ENCODE results near the gene GINS3. TPM values are rescaled to one million over a fixed set of nuclear protein-coding genes. Genes with fewer than 3 reads are reported as not detected.

GINS3 gene
- total RNA-seq, 1 experiment from 2014 or later, result 7.6 TPM

DNA sequence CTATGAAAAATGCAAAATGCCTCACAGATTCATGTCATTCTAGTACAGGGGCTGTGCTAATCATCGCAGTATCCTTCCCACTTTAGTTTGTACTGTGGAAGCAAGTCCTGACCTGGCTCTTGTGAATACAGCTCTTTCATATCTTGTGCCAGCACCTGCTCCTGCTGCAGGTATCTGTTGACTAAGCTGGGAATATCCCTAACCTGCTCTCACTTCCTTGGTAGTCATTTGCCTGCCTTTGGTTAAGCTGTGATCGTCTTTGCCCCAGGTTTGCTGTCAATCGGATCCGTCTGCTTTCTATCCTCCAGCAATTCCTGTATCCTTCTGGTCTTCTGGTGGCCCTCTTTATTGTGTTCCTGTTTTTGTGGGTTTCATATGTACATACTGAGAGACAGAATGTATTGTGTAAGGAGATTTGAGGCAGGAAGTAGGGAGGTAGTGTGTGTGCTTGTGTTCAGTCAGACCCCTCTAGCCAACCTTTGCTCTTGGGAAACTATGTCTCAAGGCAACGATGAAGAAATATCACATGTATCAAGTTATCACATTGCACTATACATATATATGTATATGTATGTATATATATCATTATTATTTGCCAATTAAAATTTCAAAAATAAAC lies 7.7 kb upstream of the GINS3 start:
- no peaks in the 10 kb centered on the region for H3K36me3 ChIP-seq (ENCODE audit: control insufficient read depth, insufficient read depth, low read length)
- ATAC-seq (no peak), DNase-seq (ENCODE audit: low read depth, low spot score) (no peak)
- no peaks in the 10 kb centered on the region for H3K27me3 ChIP-seq (ENCODE audit: control insufficient read depth, insufficient read depth, low read length)
- no peak for TF ChIP-seq SIN3A (IDR thresholded peaks at IDR 0.05; ENCODE audit: borderline replicate concordance, insufficient read depth, low read depth, low read length)
- TF ChIP-seq TCF7L2 (IDR thresholded peaks at IDR 0.05; ENCODE audit: low read depth, low read length), result no peak
- TF ChIP-seq POLR2AphosphoS5 (IDR thresholded peaks at IDR 0.05; ENCODE audit: low read depth, low read length), result no peak
- TF ChIP-seq, protein P1, sequence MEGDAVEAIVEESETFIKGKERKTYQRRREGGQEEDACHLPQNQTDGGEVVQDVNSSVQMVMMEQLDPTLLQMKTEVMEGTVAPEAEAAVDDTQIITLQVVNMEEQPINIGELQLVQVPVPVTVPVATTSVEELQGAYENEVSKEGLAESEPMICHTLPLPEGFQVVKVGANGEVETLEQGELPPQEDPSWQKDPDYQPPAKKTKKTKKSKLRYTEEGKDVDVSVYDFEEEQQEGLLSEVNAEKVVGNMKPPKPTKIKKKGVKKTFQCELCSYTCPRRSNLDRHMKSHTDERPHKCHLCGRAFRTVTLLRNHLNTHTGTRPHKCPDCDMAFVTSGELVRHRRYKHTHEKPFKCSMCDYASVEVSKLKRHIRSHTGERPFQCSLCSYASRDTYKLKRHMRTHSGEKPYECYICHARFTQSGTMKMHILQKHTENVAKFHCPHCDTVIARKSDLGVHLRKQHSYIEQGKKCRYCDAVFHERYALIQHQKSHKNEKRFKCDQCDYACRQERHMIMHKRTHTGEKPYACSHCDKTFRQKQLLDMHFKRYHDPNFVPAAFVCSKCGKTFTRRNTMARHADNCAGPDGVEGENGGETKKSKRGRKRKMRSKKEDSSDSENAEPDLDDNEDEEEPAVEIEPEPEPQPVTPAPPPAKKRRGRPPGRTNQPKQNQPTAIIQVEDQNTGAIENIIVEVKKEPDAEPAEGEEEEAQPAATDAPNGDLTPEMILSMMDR (IDR thresholded peaks at IDR 0.05), result no peak
- BruUV-seq (replicated peaks), result no TSS peak
- ChIA-PET POLR2A (no interaction called here), CTCF (no interaction called here)
- H3K4me1 ChIP-seq (ENCODE audit: control insufficient read depth, insufficient read depth, low read length), result no peaks in the 10 kb centered on the region
- no peak overlapping the region for H3K27ac ChIP-seq (ENCODE audit: low read length)
- no peaks in the 10 kb centered on the region for H3K9me3 ChIP-seq (ENCODE audit: control insufficient read depth, insufficient read depth, low read depth, low read length)
- intact Hi-C loops (cut with micrococcal nuclease; ENCODE audit: unreplicated experiment) (no loop called here), in situ Hi-C loops (cut with HindIII; ENCODE audit: low pct_unique_long_range_greater_than_20kb, low sequenced_read_pairs) (no loop called here)
- H3K4me3 ChIP-seq (ENCODE audit: low read depth in 2 of 2, low read length in 2 of 2), result no peak overlapping the region

DNA sequence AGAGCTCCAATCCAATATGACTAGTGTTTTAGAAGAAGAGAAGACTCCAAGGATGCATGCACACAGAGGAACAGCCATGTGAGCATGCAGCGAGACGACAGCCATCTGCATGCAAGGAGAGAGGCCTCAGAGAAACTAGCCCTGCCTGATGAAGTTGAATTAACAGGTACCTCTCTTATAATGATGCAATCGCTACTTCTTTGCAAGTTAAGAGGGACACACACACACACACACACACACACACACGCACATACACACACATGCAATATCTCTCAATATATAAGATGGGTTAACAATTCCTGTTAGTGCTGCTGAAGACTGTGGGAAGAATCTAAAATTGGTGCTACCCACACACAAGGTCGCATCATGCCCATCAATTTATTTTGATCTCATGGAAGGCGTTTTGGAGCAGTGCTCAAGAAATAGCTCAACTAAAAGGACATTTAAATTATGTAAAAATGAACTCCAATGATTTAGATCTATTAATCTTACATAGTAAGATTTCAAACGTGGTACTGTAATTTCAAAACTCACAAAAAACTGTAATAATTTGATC lies 7.0 kb upstream of the GINS3 start:
- CTCF ChIA-PET, result no interaction called here

More for the DNA sequence above, 7.0 kb upstream of the GINS3 start:
- Histone ChIP-seq H3K4me3 (ENCODE audit: low read depth in 2 of 2, low read length in 2 of 2) (no peak overlapping the region), H3K27me3 (ENCODE audit: control insufficient read depth, insufficient read depth, low read length) (no peaks in the 10 kb centered on the region), H3K36me3 (ENCODE audit: control insufficient read depth, insufficient read depth, low read length) (no peaks in the 10 kb centered on the region), H3K4me1 (ENCODE audit: control insufficient read depth, insufficient read depth, low read length) (no peaks in the 10 kb centered on the region), H3K27ac (ENCODE audit: low read length) (no peak overlapping the region), H3K9me3 (ENCODE audit: control insufficient read depth, insufficient read depth, low read depth, low read length) (no peaks in the 10 kb centered on the region)
- DNase-seq (ENCODE audit: low read depth, low spot score) (no peak), ATAC-seq (no peak)
- in situ Hi-C loops (cut with HindIII; ENCODE audit: low pct_unique_long_range_greater_than_20kb, low sequenced_read_pairs) (no loop called here), intact Hi-C loops (cut with micrococcal nuclease; ENCODE audit: unreplicated experiment) (no loop called here)
- no peak for TF ChIP-seq SIN3A (IDR thresholded peaks at IDR 0.05; ENCODE audit: borderline replicate concordance, insufficient read depth, low read depth, low read length)
- TF ChIP-seq POLR2AphosphoS5 (IDR thresholded peaks at IDR 0.05; ENCODE audit: low read depth, low read length), result no peak
- TF ChIP-seq, protein P2, sequence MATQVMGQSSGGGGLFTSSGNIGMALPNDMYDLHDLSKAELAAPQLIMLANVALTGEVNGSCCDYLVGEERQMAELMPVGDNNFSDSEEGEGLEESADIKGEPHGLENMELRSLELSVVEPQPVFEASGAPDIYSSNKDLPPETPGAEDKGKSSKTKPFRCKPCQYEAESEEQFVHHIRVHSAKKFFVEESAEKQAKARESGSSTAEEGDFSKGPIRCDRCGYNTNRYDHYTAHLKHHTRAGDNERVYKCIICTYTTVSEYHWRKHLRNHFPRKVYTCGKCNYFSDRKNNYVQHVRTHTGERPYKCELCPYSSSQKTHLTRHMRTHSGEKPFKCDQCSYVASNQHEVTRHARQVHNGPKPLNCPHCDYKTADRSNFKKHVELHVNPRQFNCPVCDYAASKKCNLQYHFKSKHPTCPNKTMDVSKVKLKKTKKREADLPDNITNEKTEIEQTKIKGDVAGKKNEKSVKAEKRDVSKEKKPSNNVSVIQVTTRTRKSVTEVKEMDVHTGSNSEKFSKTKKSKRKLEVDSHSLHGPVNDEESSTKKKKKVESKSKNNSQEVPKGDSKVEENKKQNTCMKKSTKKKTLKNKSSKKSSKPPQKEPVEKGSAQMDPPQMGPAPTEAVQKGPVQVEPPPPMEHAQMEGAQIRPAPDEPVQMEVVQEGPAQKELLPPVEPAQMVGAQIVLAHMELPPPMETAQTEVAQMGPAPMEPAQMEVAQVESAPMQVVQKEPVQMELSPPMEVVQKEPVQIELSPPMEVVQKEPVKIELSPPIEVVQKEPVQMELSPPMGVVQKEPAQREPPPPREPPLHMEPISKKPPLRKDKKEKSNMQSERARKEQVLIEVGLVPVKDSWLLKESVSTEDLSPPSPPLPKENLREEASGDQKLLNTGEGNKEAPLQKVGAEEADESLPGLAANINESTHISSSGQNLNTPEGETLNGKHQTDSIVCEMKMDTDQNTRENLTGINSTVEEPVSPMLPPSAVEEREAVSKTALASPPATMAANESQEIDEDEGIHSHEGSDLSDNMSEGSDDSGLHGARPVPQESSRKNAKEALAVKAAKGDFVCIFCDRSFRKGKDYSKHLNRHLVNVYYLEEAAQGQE (IDR thresholded peaks at IDR 0.05; ENCODE audit: insufficient read depth in 1 of 2, low read depth in 2 of 2, low read length in 1 of 2), result no peak
- TF ChIP-seq, protein P1 (IDR thresholded peaks at IDR 0.05), result no peak
- no peak for TF ChIP-seq TCF7L2 (IDR thresholded peaks at IDR 0.05; ENCODE audit: low read depth, low read length)
- POLR2A ChIA-PET, result no interaction called here
- BruUV-seq (replicated peaks), result no TSS peak
